Measurements from ENCODE around the gene BSCL2. TPM values are rescaled to one million over a fixed set of nuclear protein-coding genes. Genes with fewer than 3 reads are reported as not detected.

The BSCL2 gene
- total RNA-seq, 1 experiment from 2014 or later, result 82.1 TPM

- no TSS peak for BruUV-seq (replicated peaks)
- Histone ChIP-seq H3K9me3 (ENCODE audit: control insufficient read depth, insufficient read depth, low read depth, low read length) (no peaks in the 10 kb centered on the region), H3K4me3 (ENCODE audit: low read depth in 2 of 2, low read length in 2 of 2) (peak overlapping the region in 1 of 2 experiments; percentile 94; a peak in 3 of 4 replicates), H3K27ac (ENCODE audit: low read length) (peak overlapping the region; percentile 99), H3K4me1 (ENCODE audit: control insufficient read depth, insufficient read depth, low read length) (peaks cover 25% of the 10 kb centered on the region), H3K27me3 (ENCODE audit: control insufficient read depth, insufficient read depth, low read length) (no peaks in the 10 kb centered on the region), H3K36me3 (ENCODE audit: control insufficient read depth, insufficient read depth, low read length) (peaks cover 6% of the 10 kb centered on the region)
- no peak for ATAC-seq
- in situ Hi-C loops (cut with HindIII; ENCODE audit: low pct_unique_long_range_greater_than_20kb, low sequenced_read_pairs) (no loop called here), intact Hi-C loops (cut with micrococcal nuclease; ENCODE audit: unreplicated experiment) (no loop called here)
- TF ChIP-seq POLR2AphosphoS5 (IDR thresholded peaks at IDR 0.05; ENCODE audit: low read depth, low read length), result 0 out of 2 replicates have a peak, but pooled peaks have one; percentile 15
- no peak for TF ChIP-seq SIN3A (IDR thresholded peaks at IDR 0.05; ENCODE audit: borderline replicate concordance, insufficient read depth, low read depth, low read length)
- no peak for TF ChIP-seq CTCF (IDR thresholded peaks at IDR 0.05)
- no peak for TF ChIP-seq REST (IDR thresholded peaks at IDR 0.05; ENCODE audit: insufficient read depth in 1 of 2, low read depth in 2 of 2, low read length in 1 of 2)
- no peak for TF ChIP-seq TCF7L2 (IDR thresholded peaks at IDR 0.05; ENCODE audit: low read depth, low read length)
- no peak for DNase-seq (ENCODE audit: low read depth, low spot score)
- ChIA-PET CTCF (no interaction called here), POLR2A (interaction anchor here (0.5 to 2.1 kb wide), 3 partner anchors 8 to 66 kb away, joined by 3 to 4 read pairs (median 3); partner anchors contain the start of gene MTA2)
Measured at GRCh38 chr11:62667460-62667859, 39.8 kb downstream of the BSCL2 start.

GRCh38 chr11:62666259-62666926 lies 40.8 kb downstream of the BSCL2 start:
- no peak for DNase-seq (ENCODE audit: low read depth, low spot score)
- intact Hi-C loops (cut with micrococcal nuclease; ENCODE audit: unreplicated experiment) (no loop called here), in situ Hi-C loops (cut with HindIII; ENCODE audit: low pct_unique_long_range_greater_than_20kb, low sequenced_read_pairs) (no loop called here)
- H3K9me3 ChIP-seq (ENCODE audit: control insufficient read depth, insufficient read depth, low read depth, low read length), result no peaks in the 10 kb centered on the region
- TF ChIP-seq SIN3A (IDR thresholded peaks at IDR 0.05; ENCODE audit: borderline replicate concordance, insufficient read depth, low read depth, low read length), result 0 out of 2 replicates have a peak, but pooled peaks have one; percentile 46
- TF ChIP-seq CTCF (IDR thresholded peaks at IDR 0.05), result no peak
- peak; percentile 29 for TF ChIP-seq POLR2AphosphoS5 (IDR thresholded peaks at IDR 0.05; ENCODE audit: low read depth, low read length)
- ATAC-seq, result no peak
- ChIA-PET POLR2A (interaction anchor here (1.7 to 2.1 kb wide), 2 partner anchors 11 to 55 kb away, joined by 3 to 4 read pairs; no protein-coding TSS in a partner anchor), CTCF (interaction anchor here (0.6 to 0.7 kb wide), 2 partner anchors 14 to 19 kb away, joined by 3 to 7 read pairs; no protein-coding TSS in a partner anchor)
- no peaks in the 10 kb centered on the region for H3K27me3 ChIP-seq (ENCODE audit: control insufficient read depth, insufficient read depth, low read length)
- no TSS peak for BruUV-seq (replicated peaks)
- H3K27ac ChIP-seq (ENCODE audit: low read length), result peak overlapping the region; percentile 99
- H3K36me3 ChIP-seq (ENCODE audit: control insufficient read depth, insufficient read depth, low read length), result peaks cover 7% of the 10 kb centered on the region
- H3K4me1 ChIP-seq (ENCODE audit: control insufficient read depth, insufficient read depth, low read length), result peaks cover 25% of the 10 kb centered on the region
- peak overlapping the region; percentile 94 to 96 for H3K4me3 ChIP-seq (ENCODE audit: low read depth in 2 of 2, low read length in 2 of 2)

All from Panc1 (cell line).